HepG2 (cell line): ENCODE measurements around the gene EXOC3L4. TPM values are rescaled to one million over a fixed set of nuclear protein-coding genes. Genes with fewer than 3 reads are reported as not detected.

Source experiments
- ELF3 ChIP-seq: IDR thresholded peaks from 2 replicates; pipeline ENCODE4 v1.6.1; 2016; ENCODE audit warnings: missing genetic modification reagents, missing compliant biosample characterization
- GTF3A ChIP-seq: sonication (generic); formaldehyde crosslinking; conservative IDR thresholded peaks from 2 replicates; pipeline ENCODE4 v1.4.0; 2020; ENCODE audit warnings: mild to moderate bottlenecking, missing genetic modification reagents
- HDAC2 ChIP-seq: sonication (generic); formaldehyde crosslinking; IDR thresholded peaks from 2 replicates; pipeline ENCODE4 v1.4.0; 2020; ENCODE audit warnings: missing genetic modification reagents
- MEIS1 ChIP-seq: sonication (generic); formaldehyde crosslinking; IDR thresholded peaks from 2 replicates; pipeline ENCODE4 v1.9.0; 2021; ENCODE audit warnings: mild to moderate bottlenecking, missing genetic modification reagents, moderate library complexity, borderline replicate concordance
- NCOA2 ChIP-seq: sonication (generic); formaldehyde crosslinking; IDR thresholded peaks from 2 replicates; pipeline ENCODE4 v1.8.0; 2022; ENCODE audit warnings: inconsistent platforms
- NFATC3 ChIP-seq: sonication (generic); formaldehyde crosslinking; IDR thresholded peaks from 2 replicates; pipeline ENCODE4 v1.5.1; 2020; ENCODE audit warnings: mild to moderate bottlenecking, missing genetic modification reagents
- polyA plus RNA-seq, 8 experiments: library from polyadenylated mRNA; depleted of rRNA in 3 of 8; stranded (reverse) in 7 of 8; unstranded in 1 of 8; fragments of >200 nt; fragmentation: Illumina TruSeq in 4 of 8; extraction: Trizol in 4 of 8; gene quantifications; 2 replicates each; pipeline versions ENCODE4 v1.2.1 to v1.2.3, GENCODE V29; 2011 to 2016; ENCODE audit warnings: low read depth in 4 of 8, missing spikeins in 1 of 8, mixed read lengths in 1 of 8; ENCODE audit not compliant: insufficient read depth in 1 of 8
- total RNA-seq, 5 experiments: library from RNA; depleted of rRNA; stranded (reverse); fragments of >200 nt; fragmentation: Illumina TruSeq; extraction: Trizol; gene quantifications; 2 replicates each; pipeline ENCODE4 v1.2.3, GENCODE V29; 2016; ENCODE audit warnings: low read depth in 1 of 5
- TF ChIP-seq, protein P1 (sequence below): sonication (generic); formaldehyde crosslinking; IDR thresholded peaks from 2 replicates; pipeline ENCODE4 v1.4.0; 2020; ENCODE audit warnings: missing genetic modification reagents
- TF ChIP-seq, protein P2 (sequence below): sonication (generic); formaldehyde crosslinking; IDR thresholded peaks from 2 replicates; pipeline ENCODE4 v1.9.0; 2021; ENCODE audit warnings: missing genetic modification reagents, borderline replicate concordance

Gene EXOC3L4
- total and polyA plus RNA-seq, 2 of the 13 experiments (the other 11 are each of a cell fraction or from before 2014, with no cell fraction given) = 11.8 to 27.0 TPM

- TF ChIP-seq, protein P1, sequence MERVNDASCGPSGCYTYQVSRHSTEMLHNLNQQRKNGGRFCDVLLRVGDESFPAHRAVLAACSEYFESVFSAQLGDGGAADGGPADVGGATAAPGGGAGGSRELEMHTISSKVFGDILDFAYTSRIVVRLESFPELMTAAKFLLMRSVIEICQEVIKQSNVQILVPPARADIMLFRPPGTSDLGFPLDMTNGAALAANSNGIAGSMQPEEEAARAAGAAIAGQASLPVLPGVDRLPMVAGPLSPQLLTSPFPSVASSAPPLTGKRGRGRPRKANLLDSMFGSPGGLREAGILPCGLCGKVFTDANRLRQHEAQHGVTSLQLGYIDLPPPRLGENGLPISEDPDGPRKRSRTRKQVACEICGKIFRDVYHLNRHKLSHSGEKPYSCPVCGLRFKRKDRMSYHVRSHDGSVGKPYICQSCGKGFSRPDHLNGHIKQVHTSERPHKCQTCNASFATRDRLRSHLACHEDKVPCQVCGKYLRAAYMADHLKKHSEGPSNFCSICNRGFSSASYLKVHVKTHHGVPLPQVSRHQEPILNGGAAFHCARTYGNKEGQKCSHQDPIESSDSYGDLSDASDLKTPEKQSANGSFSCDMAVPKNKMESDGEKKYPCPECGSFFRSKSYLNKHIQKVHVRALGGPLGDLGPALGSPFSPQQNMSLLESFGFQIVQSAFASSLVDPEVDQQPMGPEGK (CRISPR knock-in tag) = peak; percentile 81
- TF ChIP-seq HDAC2 (CRISPR knock-in tag) = peak; percentile 18; the same call in 1 of the 2 replicates
- TF ChIP-seq MEIS1 (CRISPR knock-in tag) = peak; percentile 99
- TF ChIP-seq, protein P2, sequence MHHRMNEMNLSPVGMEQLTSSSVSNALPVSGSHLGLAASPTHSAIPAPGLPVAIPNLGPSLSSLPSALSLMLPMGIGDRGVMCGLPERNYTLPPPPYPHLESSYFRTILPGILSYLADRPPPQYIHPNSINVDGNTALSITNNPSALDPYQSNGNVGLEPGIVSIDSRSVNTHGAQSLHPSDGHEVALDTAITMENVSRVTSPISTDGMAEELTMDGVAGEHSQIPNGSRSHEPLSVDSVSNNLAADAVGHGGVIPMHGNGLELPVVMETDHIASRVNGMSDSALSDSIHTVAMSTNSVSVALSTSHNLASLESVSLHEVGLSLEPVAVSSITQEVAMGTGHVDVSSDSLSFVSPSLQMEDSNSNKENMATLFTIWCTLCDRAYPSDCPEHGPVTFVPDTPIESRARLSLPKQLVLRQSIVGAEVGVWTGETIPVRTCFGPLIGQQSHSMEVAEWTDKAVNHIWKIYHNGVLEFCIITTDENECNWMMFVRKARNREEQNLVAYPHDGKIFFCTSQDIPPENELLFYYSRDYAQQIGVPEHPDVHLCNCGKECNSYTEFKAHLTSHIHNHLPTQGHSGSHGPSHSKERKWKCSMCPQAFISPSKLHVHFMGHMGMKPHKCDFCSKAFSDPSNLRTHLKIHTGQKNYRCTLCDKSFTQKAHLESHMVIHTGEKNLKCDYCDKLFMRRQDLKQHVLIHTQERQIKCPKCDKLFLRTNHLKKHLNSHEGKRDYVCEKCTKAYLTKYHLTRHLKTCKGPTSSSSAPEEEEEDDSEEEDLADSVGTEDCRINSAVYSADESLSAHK (CRISPR knock-in tag) = no peak
- no peak for TF ChIP-seq NFATC3 (CRISPR knock-in tag)
- peak; percentile 65 for TF ChIP-seq ELF3
- 0 out of 2 replicates have a peak, but pooled peaks have one; percentile 20 for TF ChIP-seq NCOA2 (CRISPR knock-in tag)
- no peak for TF ChIP-seq GTF3A
These were observed 27.5 kb downstream of the EXOC3L4 start (continued) for GRCh38 chr14:103121846-103122584.
